HG02885 (cell line): ENCODE results near the gene B3GNT8.
A peak's percentile ranks its signal among the peaks of the same experiment; 100 is the strongest.
"Not testable (repeated sequence)": the region's sequence is repeated elsewhere in the genome, so short reads cannot be mapped to it uniquely, and the experiment has no call there.

Source experiments
- ATAC-seq: cut with Tn5 transposase; IDR thresholded peaks from one replicate; pipeline ENCODE4 v1.9.1; 2021; ENCODE audit warnings: mild to moderate bottlenecking; ENCODE audit not compliant: unreplicated experiment, poor library complexity

The B3GNT8 gene

DNA sequence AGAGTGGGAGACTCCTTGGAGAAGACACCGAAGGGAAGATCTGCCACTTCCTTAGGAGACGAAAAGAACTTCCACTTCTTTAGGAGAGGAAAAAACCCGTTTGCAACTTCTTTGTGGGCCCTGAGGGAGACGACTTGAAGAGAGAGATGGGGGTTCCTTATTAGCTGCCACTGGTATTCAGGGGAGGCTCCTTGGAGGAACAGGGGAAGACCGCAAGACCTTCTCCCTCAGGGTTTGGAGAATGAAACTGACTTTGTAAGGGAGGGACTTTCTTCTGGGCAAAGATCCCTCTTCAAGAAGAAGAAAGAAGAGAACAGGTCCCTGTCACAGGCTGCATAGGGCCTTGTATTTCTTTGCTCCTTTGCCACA lies 29.1 kb downstream of the B3GNT8 start:
- ATAC-seq: no peak

DNA sequence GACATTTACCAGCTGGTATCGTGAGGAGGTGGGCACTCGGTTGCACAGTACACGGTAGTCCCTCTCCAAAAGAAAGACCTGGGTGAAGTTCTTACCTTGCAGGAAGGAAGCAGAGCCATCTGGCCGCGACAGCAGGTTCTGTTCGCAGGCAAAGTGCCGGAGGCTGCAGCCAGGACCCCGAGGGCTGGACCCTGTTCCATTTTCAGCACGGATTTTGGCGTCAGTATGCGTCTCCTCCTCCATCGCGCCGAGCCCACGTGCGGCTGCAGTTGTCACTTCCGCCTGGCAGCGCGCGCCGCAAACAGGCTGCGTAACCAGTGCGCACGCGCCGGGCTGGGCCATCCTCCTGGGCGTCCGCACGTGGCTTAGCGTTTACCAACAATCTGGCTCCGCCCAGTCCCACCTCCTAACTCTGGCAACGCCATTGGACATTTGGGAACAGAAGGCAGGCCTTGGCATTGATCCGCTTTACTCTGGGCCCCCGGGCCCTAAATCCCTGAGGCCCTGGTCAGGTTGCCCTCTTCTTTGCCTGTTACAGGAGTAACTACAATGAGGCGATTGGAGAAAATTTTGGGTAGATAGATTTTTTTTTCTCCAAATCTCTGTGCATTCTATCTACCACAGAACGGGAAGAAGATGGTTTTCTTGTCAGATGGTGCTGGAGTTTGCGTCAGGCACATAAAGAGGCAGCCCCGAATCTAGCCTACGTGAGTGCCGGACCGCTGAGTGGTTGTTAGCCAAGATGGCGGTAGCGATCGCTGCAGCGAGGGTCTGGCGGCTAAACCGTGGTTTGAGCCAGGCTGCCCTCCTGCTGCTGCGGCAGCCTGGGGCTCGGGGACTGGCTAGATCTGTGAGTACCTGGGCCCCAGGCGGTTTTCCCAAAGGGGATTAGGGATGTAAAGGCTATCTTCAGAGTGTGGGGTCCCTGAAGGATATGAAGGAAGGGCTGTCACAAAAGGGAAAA lies 29.8 kb downstream of the B3GNT8 start, which contains the start of the genes BCKDHA and EXOSC5:
Gene BCKDHA, plus strand, starts transcription at position 733 of the 964 bp plus-strand sequence. Its CDS starts 10 bp downstream, at position 743.
Gene EXOSC5, minus strand, starts transcription at position 274 of the 964 bp plus-strand sequence. Its CDS starts 31 bp downstream, at position 243.
- ATAC-seq: peak; percentile 89

DNA sequence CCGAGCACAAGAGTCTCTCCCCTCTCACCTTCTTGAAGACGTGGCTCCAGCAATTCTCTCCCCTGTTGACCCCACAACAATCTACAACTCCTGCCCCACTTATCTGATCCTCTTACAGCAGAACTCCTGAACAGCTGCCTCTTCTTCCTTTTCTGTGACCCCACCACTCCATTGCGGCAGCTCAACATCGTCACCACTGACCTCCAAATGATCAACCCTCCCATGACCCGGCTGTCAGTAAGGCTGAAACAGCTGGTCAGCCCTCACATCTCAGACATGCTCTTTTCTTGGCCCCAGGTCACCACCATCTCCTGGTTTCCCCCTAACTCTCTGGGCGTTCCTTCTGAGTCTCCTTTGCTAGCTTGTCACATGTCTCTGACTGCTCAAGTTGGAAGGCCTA lies 31.8 kb downstream of the B3GNT8 start:
- ATAC-seq: no peak

GRCh38 chr19:41392775-41393174 lies 34.4 kb downstream of the B3GNT8 start:
- ATAC-seq: no peak

DNA sequence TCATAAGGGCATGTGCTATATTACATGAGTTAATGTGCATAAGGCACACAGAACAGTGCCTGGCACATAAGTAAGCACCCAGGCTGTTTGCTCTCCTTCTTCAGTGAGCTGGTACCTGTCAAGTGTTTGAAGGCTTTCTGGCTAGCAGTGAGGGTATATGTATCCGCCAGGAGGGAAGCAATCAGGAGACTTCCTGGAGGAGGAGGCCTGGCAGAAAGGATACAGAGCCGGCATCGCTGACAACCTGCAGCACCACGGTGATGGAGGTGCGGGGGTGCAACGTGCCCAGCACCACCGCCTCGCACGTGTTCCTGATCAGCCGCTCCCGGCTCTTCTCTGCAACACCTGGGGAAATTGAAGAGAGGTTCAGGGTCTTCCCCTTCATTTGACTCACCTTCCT lies 35.6 kb downstream of the B3GNT8 start:
- ATAC-seq: no peak

DNA sequence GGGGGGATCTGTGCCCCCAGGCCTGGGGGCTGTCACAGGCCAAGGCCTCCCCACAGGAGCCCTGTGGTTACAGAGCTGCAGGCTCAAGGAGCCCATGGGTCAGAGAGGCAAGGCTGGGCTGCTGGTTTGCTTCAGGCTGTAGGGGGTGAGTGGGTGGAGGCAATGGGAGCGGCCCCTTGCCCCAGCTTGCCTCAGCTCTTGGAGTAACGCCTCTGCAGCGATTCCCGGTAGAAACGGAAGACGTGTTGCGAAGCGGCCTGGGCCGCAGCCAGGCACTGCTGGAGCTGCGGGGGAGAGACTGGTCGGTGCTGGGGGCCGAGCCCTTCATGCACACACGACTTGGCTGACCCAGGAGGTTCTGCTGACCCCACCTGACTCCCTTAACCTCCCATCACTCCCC lies 40.7 kb downstream of the B3GNT8 start:
- no peak for ATAC-seq

- no peak for ATAC-seq
Observed at GRCh38 chr19:41384351-41384750, 42.8 kb downstream of the B3GNT8 start.

DNA sequence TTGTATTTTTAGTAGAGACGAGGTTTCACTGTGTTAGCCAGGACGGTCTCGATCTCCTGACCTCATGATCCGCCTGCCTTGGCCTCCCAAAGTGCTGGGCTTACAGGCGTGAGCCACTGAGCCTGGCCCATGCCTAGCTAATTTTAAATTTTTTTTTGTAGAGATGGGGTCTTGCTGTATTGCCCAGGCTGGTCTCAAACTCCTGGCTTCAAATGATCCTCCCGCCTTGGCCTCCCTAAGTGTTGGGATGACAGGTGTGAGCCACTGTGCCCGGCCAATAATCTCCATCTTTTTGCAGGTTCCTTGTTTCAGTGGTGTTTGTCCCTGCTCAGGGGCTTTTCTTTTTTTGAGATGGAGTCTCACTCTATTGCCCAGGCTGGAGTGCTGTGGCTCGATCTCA lies 45.6 kb downstream of the B3GNT8 start:
- not testable (repeated sequence) for ATAC-seq

DNA sequence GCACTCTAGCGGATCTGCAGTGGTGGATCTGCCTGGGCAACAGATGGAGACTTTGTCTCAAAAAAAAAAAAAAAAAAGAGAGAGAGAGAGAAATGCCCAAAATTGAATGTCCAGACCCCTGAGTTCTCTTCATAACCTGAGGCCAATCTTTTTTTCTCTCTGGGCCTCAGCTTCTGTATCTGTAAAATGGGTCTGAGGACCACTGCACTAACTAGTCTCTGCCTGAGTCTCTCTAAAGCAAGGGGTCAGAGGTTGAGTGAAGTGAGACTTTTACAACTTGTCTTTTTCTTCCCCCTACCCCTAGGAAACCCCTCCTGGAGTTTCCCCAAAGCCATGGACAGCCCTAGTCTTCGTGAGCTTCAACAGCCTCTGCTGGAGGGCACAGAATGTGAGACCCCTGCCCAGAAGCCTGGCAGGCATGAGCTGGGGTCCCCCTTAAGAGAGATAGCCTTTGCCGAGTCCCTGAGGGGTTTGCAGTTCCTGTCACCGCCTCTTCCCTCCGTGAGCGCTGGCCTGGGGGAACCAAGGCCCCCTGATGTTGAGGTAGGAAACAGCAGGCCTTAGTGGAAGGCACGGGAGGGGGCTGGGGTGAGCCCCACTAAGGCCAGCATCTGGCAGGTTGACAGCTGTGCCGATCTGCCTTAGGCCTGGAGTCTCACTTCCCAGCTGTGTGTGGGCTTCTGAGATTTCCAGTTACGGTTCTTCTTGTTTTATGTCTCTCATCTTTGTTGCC lies 49.0 kb downstream of the B3GNT8 start:
- ATAC-seq: peak; percentile 54

GRCh38 chr19:41376998-41377365 lies 50.2 kb downstream of the B3GNT8 start:
- ATAC-seq: no peak

DNA sequence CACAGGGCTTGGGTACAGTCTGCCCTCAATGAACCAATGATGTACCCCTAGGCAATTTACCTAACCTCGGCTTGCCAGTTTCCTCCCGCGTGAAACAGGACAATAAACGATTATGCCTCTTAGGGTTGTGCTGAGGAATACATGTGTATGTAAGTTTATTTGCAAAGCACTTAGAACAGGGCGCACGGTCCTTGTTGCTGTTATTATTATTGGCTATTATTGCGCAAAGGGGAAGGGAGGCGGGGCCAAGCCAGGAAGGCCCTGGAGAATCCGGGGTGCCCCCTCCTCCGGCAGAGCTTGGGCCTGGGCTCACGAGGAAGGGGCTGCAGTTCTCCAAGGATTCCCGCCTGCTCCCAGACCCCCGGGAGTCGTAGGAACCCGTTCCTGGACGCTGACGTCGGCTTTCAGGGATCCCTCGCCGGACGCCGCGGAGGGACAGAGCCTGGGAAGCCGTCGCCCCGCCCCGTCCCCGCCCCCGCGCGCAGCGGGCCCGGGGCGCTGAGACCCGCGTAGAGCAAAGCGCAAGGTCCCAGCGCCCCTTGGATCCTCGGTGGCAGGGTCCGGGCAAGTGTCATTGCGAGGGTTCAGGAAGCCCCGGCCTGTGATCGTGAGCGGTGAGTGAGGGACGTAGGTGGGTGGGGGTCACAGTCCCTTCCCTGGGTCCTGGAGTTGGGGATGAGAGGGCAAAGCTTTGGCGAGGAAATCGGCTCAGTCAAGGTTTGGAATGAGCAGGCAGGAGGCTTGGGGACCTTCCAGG lies 50.8 kb downstream of the B3GNT8 start, which contains the start of gene TMEM91:
Gene TMEM91, plus strand, starts transcription at position 293 of the 757 bp plus-strand sequence. CDS start 1,777 bp downstream, outside the sequence.
- no peak for ATAC-seq
